ENCODE measurements around the gene NELFA. TPM values are rescaled to one million over a fixed set of nuclear protein-coding genes. Genes with fewer than 3 reads are reported as not detected.

NELFA gene
- total RNA-seq, 1 experiment from 2014 or later = 56.1 TPM

DNA sequence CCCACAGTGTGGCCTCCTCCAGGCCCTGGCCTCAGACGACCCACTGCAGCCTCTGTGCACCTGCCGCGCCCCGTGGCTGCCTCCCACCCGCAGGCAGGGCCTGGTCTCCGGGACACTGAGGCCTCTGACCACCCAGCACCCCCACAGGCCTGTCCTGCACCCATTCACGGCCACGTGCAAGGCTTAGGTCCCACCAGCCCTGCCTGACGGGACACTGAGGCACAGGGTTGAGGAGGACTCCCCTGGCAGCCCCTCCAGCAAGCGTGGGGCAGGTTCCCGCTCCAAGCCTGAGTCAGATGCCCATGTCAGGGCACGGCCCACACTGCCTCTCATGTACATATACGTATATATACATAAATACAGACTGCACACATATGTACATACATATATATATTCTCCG is 23.5 kb downstream of the NELFA start:
- POLR2A ChIA-PET = no interaction called here

More for the DNA sequence above, 23.5 kb downstream of the NELFA start:
- ChIA-PET CTCF (no interaction called here), RAD21 (ENCODE audit: low non-redundant PET in 1 of 2, low total read pairs in 2 of 2, uncharacterized antibody in 2 of 2, unreplicated experiment in 2 of 2) (no interaction called here)
- Histone ChIP-seq H3K4me1 (ENCODE audit: control insufficient read depth in 1 of 2, insufficient read depth in 2 of 2, low read length in 2 of 2) (peaks cover 4 to 19% of the 10 kb centered on the region in 2 experiments; a peak in 2 of 4 replicates), H4K20me1 (ENCODE audit: insufficient read depth) (peaks cover 8% of the 10 kb centered on the region; the same call in 1 of the 2 replicates), H3K9me2 (ENCODE audit: insufficient read depth) (no peaks in the 10 kb centered on the region), H3K27ac (ENCODE audit: low read depth, low read length) (no peak overlapping the region; the same call in 1 of the 2 replicates), H3K4me3 (replicated peaks in 1 of 2; ENCODE audit: low read depth in 1 of 2, low read length in 2 of 2) (no peak overlapping the region), H2AFZ (ENCODE audit: low read depth, low read length, poor library complexity, severe bottlenecking) (no peak overlapping the region), H3K9ac (ENCODE audit: low read length) (no peak overlapping the region), H3K36me3 (ENCODE audit: control insufficient read depth in 1 of 2, insufficient read depth in 2 of 2, low read length in 2 of 2) (peaks cover 30 to 33% of the 10 kb centered on the region in 2 experiments; a peak in 3 of 4 replicates), H3K4me2 (ENCODE audit: low read length) (no peak overlapping the region), H3K79me2 (ENCODE audit: insufficient read depth, low read length) (peaks cover 31% of the 10 kb centered on the region), H3K9me3 (ENCODE audit: control insufficient read depth in 1 of 2, insufficient read depth in 1 of 2, low read depth in 1 of 2, low read length in 2 of 2) (no peaks in the 10 kb centered on the region), H3K27me3 (ENCODE audit: insufficient read depth, low read length) (no peaks in the 10 kb centered on the region)
- ATAC-seq (no peak), DNase-seq (ENCODE audit: low read depth, low spot score) (no peak)
- intact Hi-C loops (cut with micrococcal nuclease) = no loop called here
- TF ChIP-seq, protein P1, sequence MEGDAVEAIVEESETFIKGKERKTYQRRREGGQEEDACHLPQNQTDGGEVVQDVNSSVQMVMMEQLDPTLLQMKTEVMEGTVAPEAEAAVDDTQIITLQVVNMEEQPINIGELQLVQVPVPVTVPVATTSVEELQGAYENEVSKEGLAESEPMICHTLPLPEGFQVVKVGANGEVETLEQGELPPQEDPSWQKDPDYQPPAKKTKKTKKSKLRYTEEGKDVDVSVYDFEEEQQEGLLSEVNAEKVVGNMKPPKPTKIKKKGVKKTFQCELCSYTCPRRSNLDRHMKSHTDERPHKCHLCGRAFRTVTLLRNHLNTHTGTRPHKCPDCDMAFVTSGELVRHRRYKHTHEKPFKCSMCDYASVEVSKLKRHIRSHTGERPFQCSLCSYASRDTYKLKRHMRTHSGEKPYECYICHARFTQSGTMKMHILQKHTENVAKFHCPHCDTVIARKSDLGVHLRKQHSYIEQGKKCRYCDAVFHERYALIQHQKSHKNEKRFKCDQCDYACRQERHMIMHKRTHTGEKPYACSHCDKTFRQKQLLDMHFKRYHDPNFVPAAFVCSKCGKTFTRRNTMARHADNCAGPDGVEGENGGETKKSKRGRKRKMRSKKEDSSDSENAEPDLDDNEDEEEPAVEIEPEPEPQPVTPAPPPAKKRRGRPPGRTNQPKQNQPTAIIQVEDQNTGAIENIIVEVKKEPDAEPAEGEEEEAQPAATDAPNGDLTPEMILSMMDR (IDR thresholded peaks at IDR 0.05 in 2 of 3, conservative IDR thresholded peaks at IDR 0.05 in 1 of 3; ENCODE audit: borderline replicate concordance in 1 of 3, insufficient read depth in 1 of 3, low read depth in 2 of 3, low read length in 2 of 3) = no peak
- no peak for TF ChIP-seq EZH2 (IDR thresholded peaks at IDR 0.05)
- TF ChIP-seq TCF7L2 (IDR thresholded peaks at IDR 0.05; ENCODE audit: borderline replicate concordance, extremely low read depth, insufficient read depth, insufficient read length) = no peak
- no peak for TF ChIP-seq SRF (IDR thresholded peaks at IDR 0.05; ENCODE audit: low read depth)
- no peak for TF ChIP-seq ZNF274 (IDR thresholded peaks at IDR 0.05; ENCODE audit: low read depth, low read length)
- TF ChIP-seq RAD21 (IDR thresholded peaks at IDR 0.05; ENCODE audit: low read depth) = no peak
- TF ChIP-seq EGR1 (IDR thresholded peaks at IDR 0.05; ENCODE audit: low read depth) = no peak
- no peak for TF ChIP-seq POLR2AphosphoS5 (IDR thresholded peaks at IDR 0.05; ENCODE audit: low read depth, low read length)
- TF ChIP-seq EZH2phosphoT487 (IDR thresholded peaks at IDR 0.05; ENCODE audit: borderline replicate concordance) = no peak
- no peak for TF ChIP-seq FOSL1 (IDR thresholded peaks at IDR 0.05; ENCODE audit: low read depth)
- no peak for TF ChIP-seq POLR2A (IDR thresholded peaks at IDR 0.05; ENCODE audit: borderline replicate concordance, extremely low read depth, insufficient read depth, insufficient read length)
- TF ChIP-seq ZFX (IDR thresholded peaks at IDR 0.05) = no peak
- TF ChIP-seq CBX3 (IDR thresholded peaks at IDR 0.05; ENCODE audit: low read depth) = no peak
- no peak for TF ChIP-seq REST (IDR thresholded peaks at IDR 0.05; ENCODE audit: low read depth)
- no peak for TF ChIP-seq SP1 (IDR thresholded peaks at IDR 0.05; ENCODE audit: low read depth)
- BruUV-seq (replicated peaks) = no TSS peak

All from HCT116 (cell line).